Epidermal melanocyte (primary cell): ENCODE measurements around the gene PLA1A.
"Not testable (repeated sequence)": the region's sequence is repeated elsewhere in the genome, so short reads cannot be mapped to it uniquely, and the experiment has no call there.

Experiments
- DNase-seq: peaks from one replicate; pipeline ENCODE4 v3.0.0; 2011; ENCODE audit warnings: low spot score; ENCODE audit not compliant: insufficient read length

The PLA1A gene

DNA sequence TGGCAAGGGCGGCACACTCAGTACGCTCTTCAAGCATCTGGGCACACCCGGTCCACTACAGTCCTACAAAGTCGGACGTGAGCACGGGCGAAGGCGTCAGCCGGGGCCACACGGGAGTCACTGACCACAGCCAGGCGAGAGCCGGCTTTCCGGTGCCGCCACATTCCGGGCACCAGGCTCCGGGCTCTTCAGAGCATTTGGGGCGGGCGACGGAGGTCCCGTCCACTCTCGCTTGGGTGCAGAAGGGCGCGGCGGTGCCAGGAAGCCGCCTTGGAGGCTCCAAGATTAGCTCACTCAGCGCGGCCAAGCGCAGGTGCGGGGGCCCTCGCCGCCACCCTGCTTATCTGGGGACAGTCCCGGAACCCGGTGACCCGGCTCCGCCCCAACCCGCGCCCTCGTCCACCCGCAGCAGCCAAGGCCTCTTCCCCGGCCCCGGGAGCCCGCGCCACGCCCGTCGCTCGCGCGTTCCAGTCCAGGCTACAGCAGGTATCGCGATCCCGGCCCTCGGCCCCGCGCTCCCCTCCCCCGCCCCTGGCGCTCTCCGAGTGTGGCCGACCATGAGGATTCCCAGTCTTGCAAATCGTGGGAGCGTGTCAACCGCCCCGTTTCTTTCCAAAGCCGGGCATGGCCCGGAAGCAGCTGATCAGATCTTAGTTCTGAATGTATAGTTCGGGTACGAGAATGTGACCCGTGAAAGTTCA lies 18.2 kb upstream of the PLA1A start, which contains the start of gene ADPRH:
TSS of gene ADPRH (plus strand) at position 127 of the 701 bp plus-strand sequence. CDS start 2,678 bp downstream, outside the sequence.
- DNase-seq, result peak; percentile 36

DNA sequence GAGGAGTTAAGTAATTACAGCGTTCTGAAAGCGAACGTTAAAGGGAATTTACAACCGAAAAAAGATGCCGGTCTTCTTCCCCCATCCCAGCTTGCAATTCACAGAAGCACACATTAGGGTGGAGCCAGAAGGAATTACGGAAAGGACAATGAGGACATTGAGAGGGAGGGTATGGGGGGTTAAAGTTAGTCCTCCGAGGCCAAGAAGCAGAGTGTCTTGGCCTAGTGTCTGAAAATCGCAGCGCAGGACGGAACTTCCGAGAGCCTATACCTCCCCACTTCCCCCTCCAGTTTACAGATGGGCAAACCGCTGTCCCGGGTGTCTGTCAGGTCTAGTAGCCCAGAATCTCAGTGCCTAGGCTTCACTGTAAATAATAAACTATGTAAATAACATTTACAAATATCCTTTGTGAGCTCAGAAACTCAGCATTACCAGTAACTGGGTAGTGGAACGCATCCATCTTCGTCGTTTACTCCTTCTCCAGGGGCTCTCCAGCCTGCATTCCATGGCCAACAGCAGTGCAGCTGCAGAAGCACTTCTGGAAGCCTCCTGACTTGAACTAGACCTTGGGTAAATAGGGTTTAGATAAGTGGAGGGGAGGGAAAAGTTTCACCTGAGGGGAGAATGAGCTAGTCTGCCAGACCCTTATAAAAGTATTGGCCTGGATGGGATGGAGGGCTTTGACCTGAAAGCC lies 17.5 kb upstream of the PLA1A start:
- DNase-seq, result peak; percentile 39

DNA sequence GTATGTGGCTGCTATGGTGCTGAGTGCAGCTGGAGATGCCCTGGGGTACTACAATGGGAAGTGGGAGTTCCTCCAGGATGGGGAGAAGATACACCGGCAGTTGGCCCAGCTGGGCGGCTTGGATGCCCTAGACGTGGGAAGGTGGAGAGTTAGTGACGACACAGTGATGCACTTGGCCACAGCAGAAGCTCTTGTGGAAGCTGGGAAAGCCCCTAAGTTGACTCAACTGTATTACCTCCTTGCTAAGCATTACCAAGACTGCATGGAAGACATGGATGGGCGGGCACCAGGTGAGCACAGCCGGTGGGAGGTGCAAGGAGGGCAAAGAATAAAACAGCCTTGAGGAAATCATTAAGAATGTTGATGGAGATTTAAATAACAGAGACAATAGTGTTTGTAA lies 15.5 kb upstream of the PLA1A start:
- DNase-seq, result no peak

DNA sequence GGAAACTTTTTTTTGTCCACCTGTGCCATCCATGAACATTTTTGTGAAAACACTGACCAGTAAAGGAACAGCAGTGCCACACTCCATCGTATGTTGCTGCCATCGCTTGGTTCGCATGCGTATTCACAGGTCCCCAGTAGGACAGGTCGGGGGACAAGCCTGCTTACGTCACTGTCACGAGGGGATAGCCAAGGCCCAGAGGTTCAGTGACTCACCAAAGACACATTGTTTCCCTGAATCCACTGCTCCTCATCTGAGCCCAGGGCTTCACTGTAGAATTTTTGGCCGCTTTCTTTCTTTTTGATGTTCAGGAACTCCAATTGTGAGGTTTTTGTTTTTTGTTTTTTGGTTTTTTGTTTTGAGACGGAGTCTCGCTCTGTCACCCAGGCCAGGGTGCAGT lies 12.5 kb upstream of the PLA1A start:
- DNase-seq, result no peak

DNA sequence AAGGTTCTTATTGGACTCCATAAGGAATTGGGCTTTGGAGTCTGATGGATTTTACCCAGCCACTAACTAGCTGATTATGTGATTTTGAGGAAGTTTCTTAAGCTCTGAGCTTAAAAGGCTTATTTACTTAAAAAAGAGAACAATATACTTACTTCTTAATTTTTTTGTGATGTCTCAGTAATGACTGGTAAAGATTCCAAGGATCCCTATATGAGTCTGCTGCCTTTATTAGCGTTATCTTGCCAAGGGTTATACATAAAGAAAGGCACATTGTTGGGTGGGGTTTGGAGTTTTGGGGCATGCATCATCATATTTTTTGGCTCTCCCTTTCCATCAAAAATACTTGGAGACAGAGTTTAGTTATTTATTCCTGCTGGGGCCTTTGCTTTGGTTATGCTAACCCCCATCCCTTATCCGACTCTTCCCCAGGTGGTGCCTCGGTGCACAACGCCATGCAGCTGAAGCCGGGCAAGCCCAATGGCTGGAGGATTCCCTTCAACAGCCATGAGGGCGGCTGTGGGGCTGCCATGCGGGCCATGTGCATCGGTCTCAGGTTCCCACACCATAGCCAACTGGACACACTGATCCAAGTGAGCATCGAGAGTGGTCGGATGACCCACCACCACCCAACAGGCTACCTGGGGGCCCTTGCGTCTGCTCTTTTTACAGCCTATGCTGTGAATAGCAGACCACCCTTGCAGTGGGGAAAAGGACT lies 11.7 kb upstream of the PLA1A start:
- no peak for DNase-seq

DNA sequence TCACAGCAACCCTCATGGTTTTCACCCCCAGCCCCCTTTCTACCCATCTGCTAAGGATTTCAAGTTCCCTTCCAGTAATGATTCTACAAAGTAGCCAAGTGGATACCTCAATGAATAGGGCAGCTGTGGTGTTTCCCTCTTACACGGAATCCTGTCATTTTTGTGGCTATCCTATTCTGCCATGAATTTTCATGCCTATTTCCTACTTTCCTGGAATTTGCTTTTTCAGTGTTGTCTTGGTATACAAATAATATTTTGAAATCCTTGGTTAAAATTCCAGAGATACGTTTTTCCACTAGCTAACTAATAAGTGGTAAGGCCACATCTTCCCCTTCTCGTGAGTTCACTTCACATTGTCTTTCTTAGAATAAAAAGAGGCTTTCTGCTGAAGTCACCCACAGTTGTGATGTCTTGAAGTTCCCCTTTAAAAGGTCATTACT lies 10.9 kb upstream of the PLA1A start:
- DNase-seq, result no peak

DNA sequence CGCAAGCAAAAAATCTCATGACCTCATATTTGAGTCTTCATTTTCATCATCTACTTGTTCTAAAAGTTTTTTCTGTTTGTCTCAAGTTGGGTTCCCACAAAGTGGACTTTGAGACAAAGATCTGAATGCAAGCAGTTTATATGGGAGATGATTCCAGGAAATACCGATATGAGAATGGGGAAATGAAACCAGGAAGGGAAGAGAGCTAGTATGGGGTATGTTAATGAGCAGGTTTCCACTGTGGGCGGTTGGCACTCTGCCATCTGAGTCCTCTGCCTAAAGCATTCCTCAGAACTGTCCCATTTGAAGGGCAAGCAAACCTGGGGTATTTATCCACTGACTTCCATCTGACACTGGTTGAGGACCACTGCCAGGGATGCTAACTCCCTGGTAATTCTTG lies 9.6 kb upstream of the PLA1A start:
- DNase-seq, result no peak

DNA sequence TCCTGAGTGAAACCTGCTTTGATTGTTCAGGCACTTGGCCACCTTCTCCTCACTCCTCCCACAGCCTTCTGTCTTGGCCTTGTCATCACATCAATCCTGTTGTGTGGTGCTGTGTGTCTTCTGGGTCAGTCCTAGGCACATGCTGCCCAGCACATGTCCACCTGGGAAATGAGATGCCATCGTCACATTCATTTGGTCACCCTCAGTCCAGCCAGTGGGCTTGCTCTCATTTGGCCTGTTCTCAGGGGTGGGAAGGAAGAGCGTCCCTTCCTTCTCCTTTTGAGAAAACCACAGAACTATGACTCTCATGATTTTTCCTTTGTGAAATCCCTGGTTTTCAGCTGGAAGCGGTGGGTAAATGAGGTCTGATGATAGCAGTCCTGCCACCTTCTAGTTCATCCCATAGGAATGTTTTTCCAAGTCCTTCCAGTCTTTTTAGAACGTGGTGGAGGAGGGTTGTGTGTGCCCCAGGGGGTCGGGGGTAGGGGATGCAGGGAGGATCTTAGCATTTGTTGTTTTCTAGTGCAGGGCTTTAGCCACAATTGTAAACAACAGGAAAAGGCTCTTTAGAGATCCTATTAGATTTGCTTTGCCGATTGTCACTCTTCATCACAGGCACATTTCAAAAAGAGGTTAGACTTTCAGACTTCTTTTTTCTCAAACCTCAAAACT lies 8.4 kb upstream of the PLA1A start:
- DNase-seq, result no peak

DNA sequence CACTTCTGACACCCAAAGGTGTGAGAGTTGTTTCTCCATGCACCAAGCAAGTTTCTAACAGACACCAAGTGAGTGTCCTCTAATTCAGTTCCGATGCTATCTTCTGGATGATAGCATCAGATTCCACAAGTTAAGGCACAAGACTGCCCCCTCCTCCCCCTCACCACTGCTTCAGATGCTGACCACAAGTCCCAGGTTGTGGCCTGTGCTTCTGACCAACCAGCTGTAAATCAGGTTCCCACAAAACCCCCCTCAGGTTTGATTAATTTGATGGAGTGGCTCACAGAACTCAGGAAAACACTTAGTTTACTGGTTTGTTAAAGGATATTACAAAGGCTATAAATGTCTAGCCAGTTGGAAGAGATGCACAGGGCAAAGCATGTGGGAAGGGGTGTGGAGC lies 7.0 kb upstream of the PLA1A start:
- DNase-seq, result no peak

DNA sequence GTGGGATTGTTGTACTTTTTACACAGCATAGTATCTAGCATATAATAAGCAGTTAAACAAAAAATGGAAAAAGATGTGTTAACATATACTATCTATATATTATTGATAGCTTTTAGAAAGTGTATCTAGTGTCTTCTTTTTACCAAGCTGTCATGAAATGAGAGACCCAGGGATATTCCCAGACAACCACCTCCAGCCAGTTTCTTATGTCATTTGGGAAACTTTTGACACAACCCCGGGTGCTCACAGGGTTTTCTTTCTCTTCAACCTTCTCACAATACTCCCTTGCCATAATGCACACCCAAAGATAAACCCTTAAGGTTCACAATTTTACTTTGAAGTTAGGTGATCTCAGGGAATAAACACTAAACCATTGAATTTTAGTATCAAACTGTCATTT lies 4.8 kb upstream of the PLA1A start:
- DNase-seq, result no peak

DNA sequence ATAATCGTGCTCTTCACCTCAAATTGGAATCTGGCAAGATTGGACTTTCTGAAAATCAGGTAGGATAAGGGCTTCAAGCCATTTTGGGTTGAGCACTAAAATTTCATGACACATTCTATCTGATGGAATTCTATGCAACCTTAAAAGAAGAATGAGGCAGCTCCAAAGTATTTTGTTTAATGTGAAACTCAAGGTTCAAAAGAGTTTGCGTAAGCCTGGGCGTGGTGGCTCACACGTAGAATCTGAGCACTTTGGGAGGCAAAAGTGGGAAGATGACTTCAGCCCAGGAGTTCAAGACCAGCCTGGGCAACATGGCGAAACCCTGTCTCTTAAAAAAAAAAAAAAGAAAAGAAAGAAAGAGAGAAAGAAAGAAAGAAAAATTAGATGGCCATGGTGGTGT lies 3.6 kb upstream of the PLA1A start:
- no peak for DNase-seq

DNA sequence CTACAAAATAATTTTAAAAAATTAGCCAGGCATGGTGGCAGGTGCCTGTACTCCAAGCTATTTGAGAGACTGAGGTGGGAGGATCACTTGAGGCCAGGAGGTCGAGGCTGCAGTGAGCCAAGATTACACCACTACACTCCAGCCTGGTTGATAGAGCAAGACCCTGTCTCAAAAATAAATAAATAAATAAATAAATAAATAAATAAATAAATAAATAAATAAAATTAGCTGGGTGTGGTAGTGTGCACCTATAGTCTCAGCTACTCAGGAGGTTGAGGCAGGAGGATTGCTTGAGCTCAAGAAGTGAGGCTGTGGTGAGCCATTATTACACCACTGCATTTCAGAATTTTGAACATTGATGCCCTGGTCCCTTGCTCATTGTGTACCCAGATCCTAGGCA lies 2.8 kb upstream of the PLA1A start:
- not testable (repeated sequence) for DNase-seq

DNA sequence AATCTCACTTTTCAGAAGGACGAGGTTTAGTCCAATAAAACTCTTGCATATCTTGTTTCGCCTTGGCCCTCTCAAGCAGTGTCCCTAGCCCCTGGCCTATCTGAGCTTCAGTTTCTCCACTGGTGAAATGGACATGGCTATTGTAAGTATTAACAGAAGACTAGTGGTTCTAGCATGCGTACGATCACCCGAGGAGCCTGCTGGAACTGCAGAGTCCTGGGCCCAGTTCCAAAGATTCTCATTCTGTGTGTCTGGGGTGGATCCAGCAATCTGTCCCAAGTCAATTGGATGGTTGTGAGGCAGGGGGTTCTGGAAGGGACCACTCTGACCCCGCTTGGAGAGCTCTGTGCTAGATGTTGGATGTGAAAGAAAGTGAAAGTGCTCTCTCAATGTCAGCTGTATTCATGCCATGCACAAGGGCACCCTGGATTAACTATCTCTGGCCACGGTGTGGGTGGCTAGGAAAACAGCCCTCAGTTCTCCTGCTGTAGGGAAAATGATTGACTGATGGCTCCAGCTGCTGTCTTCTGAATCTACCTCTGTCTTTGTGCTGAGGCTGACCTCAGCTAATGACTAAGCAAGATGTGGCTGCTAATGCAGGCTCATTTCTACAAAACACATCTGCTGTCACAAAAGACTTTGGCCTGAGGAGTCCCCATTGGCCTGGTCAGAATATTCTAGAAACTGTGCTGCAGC lies 1.9 kb upstream of the PLA1A start:
- no peak for DNase-seq

DNA sequence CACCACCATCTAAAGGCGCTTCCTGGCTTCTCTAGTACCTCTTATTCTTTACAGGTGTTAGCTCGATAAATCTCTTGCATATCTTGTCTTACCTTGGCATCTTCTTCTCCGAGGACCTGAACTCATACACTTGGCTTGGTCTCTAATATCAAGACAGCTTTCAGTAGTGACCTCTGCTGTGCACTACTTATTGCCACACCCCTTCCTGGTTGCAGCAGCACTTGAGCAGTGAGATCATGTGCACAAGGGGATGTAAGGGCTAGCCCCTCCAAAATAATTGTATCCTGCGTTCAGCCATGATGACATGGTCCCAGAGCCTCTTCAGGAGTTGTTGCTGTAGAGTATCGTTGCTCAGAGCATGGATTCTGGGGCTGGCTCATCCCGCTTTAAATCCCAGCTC lies 1.3 kb upstream of the PLA1A start:
- no peak for DNase-seq

DNA sequence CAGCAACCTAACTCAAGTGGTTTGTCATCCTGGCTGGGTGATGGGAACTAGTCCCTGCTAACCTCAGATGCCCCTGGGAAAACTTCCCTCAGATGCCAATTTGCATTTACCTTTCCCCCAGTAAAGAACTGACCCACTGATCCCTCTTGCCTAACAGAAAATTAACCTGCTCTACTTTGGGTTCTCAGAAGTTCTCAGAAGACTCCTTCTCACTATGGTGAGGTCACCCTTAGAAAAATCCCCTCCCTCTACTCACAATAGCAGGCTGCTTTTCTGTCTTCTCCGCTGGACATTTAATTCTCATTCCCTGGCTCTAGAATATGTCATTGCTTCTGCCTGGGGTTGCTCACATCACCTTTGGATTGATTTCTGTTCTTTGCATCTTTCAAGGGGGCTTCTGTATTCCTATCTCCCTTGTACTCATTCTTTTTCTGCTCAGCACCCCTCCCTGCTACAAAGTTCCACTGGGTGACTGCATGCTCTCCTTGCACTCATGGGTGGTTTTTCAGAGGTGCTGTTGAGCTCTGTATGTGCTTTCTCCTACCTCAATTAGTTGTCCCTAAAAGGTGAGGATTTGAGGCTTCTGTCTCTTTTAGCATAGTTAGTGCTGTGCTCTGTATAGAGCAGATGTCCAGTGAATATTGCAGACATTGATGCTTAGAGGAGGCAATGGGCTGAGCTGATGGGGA lies 869 bp downstream of the PLA1A start:
- DNase-seq, result no peak

DNA sequence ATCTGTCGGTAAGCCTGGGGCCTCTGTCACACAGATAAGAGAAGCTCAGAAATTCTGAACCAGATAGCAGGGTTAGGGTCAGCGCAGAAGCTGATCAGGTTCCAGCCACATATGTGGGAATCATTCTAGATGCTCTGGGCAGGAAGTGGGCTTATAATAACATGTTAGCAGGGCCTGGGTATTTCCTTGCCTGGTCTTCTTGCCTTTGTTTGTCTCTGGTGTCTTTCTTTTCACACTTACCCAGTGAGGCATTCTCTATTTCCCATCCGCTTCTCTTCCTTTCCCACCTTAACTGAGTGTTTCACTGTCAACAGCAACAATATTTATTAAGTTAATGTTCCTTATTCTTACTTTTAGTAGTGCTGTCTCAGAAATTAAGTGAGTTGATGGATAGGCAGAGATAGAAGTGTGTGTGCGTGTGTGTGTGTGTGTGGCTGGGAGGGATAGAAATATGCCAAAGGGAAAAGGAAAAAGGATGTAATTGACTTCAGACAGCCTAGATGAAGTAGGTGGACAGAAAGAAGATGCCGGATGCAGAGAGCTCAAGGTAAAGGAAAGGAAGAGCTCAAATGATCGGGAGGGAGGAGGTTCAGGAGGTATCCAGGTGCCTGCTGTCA lies 2.0 kb downstream of the PLA1A start:
- DNase-seq, result no peak

DNA sequence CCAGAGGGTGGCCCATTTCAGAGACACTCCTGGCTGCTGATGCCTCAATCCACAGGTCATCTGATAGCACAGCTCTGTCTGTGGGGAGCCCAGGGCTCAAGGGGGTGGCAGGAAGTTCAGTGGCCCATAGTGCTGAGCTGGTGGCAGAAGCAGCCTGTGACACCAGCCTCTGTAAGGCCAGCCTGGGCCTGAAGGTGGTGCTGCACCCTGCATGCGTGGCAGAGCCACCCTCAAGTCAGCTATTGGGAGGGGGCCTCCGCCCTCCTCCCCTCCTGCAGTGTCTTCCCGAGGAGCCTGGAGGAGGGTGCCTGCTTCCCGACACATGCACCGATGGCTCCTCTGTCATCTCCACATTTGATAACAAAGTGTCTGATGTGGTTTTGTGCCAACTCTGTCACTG lies 3.0 kb downstream of the PLA1A start:
- DNase-seq, result no peak

DNA sequence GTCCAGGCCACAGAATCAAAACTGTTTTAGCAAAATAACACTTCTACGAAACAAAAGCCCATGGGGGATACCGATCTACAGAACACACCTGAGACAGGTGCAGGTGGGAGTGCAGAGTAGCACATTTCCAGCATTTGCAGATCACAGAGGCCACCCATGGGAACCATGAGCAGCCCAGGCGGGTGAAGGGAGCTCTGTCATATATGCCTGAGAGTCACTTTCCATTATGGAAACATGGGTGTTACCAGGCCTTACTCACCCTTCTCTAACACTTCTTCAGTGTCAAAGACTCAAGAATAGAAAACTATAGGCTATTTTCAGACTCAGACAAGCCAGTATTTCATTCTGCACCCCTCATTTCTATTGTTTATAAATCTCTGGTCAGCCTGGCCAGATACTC lies 3.5 kb downstream of the PLA1A start:
- DNase-seq, result no peak

DNA sequence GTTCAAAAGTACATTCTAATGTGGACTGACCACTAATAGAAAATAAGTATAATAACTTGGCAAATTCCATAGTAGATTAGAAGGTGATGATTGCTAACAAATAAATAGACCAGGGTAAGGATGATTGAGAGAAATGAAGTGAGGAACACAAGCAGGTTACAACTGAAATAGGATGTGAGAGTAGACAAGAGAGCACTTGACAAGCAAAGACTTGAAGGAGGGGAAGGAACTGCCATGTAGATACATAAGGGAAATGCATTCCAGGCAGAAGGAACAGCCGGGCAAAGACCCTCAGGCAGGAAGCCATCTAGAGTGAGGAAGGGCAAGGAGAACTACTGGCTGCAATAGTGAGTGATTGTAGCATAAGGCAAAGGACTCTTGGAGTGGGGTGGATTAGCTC lies 5.0 kb downstream of the PLA1A start:
- no peak for DNase-seq

DNA sequence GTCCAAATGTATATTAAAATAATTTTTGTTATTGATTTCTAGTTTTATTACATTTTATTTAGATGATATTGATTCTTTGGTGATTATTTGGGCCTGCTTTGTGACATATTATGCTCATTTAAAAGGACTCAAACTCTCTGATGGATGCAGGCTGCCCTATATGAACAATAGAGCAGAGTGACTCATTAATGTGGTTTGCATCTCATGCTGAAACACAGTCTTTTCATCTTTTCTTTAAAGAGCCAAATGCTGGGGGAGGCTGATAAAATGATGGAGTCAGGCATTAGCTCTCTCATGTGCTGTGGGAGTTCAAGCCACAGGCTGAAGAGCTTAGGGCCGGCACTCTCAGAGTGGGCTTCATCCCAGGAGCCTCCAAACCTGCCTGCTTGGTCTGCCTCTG lies 7.2 kb downstream of the PLA1A start:
- no peak for DNase-seq
